Measurements from ENCODE around the gene FBXO45.

FBXO45 gene

GRCh38 chr3:196632046-196632751 lies 63.7 kb downstream of the FBXO45 start:
- TF ChIP-seq CEBPB (IDR thresholded peaks at IDR 0.05) (no peak), CREB1 (IDR thresholded peaks at IDR 0.05; ENCODE audit: low read depth) (0 out of 2 replicates have a peak, but pooled peaks have one; percentile 19), FOXM1 (IDR thresholded peaks at IDR 0.05; ENCODE audit: borderline replicate concordance, low read depth) (peak; percentile 64; the same call in 1 of the 2 replicates), TAF1 (IDR thresholded peaks at IDR 0.05; ENCODE audit: low read depth) (peak; percentile 92), TCF12 (IDR thresholded peaks at IDR 0.05; ENCODE audit: low read depth) (peak; percentile 44; the same call in 1 of the 2 replicates), TEAD4 (IDR thresholded peaks at IDR 0.05) (peak; percentile 63), REST (IDR thresholded peaks at IDR 0.05; ENCODE audit: low read depth) (no peak), MAX (IDR thresholded peaks at IDR 0.05) (peak; percentile 87), YY1 (IDR thresholded peaks at IDR 0.05; ENCODE audit: low read depth) (peak; percentile 82), ZBTB7A (IDR thresholded peaks at IDR 0.05; ENCODE audit: low read depth) (peak; percentile 64; the same call in 1 of the 2 replicates)

DNA sequence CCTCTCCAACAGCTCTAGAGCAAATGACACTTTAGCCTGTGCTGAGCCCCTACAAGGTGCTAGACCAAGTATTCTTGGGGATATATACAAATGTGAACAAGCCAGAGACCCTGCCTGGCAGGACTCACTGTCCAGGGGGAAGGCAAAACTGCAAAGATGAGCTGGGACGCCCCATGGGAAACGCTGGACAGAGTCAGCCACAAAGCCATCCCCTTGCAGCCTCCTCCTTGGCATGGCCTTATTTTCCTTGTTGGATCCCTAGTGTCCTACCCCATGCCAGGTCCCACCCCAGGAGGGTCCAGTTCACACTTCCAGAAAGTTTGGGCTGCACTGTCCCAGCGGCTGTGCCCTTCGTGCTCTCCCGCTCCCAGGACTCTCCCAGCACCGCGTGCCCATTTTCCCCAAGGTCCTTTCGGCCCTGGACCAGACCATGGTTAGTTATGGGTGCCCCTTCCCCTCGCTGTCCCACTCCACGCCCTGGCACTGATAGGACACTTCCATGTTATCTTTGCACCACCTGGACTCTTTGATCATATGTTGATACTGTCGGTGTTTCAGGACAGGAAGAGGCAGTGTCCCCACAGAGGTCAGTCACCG lies 65.2 kb downstream of the FBXO45 start:
- TF ChIP-seq NFIC (IDR thresholded peaks at IDR 0.05), result no peak
- no peak for TF ChIP-seq EGR1 (IDR thresholded peaks at IDR 0.05)
- TF ChIP-seq MAX (IDR thresholded peaks at IDR 0.05), result no peak
- TF ChIP-seq EP300 (IDR thresholded peaks at IDR 0.05; ENCODE audit: borderline replicate concordance), result no peak
- TF ChIP-seq REST (IDR thresholded peaks at IDR 0.05; ENCODE audit: low read depth), result peak; percentile 49

DNA sequence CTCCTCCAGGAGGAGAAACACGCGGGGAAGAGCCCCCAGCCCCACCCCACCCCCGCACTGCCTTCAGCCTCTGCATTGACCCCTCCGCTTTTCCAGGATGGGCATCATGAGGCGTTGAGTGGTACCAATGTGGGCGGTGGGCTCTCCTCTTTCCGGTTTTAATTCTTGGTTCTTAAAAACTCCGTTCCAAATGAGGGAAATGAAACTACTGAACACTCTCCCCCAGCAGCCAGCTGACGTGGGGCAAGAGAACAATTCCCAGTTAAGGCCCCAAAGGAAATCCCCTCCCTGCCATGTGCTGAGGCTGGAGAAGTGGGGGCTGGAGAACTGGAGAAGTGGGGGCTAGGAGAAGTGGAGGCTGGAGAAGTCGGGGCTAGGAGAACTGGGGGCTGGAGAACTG lies 65.8 kb downstream of the FBXO45 start:
- TF ChIP-seq FOXM1 (IDR thresholded peaks at IDR 0.05; ENCODE audit: borderline replicate concordance, low read depth), result no peak
- no peak for TF ChIP-seq ZBTB7A (IDR thresholded peaks at IDR 0.05; ENCODE audit: low read depth)
- no peak for TF ChIP-seq TCF12 (IDR thresholded peaks at IDR 0.05; ENCODE audit: low read depth)
- TF ChIP-seq MAX (IDR thresholded peaks at IDR 0.05), result no peak
- TF ChIP-seq CEBPB (IDR thresholded peaks at IDR 0.05), result no peak
- TF ChIP-seq TEAD4 (IDR thresholded peaks at IDR 0.05), result no peak
- no peak for TF ChIP-seq REST (IDR thresholded peaks at IDR 0.05; ENCODE audit: low read depth)
- no peak for TF ChIP-seq NFIC (IDR thresholded peaks at IDR 0.05)
- no peak for TF ChIP-seq CREB1 (IDR thresholded peaks at IDR 0.05; ENCODE audit: low read depth)
- no peak for TF ChIP-seq EP300 (IDR thresholded peaks at IDR 0.05; ENCODE audit: borderline replicate concordance)
- TF ChIP-seq EGR1 (IDR thresholded peaks at IDR 0.05), result no peak
- TF ChIP-seq RAD21 (IDR thresholded peaks at IDR 0.05; ENCODE audit: low read depth), result no peak
- no peak for TF ChIP-seq YY1 (IDR thresholded peaks at IDR 0.05; ENCODE audit: low read depth)
- no peak for TF ChIP-seq USF1 (IDR thresholded peaks at IDR 0.05)

GRCh38 chr3:196634829-196635228 lies 66.4 kb downstream of the FBXO45 start:
- TF ChIP-seq REST (IDR thresholded peaks at IDR 0.05; ENCODE audit: low read depth) (no peak), TEAD4 (IDR thresholded peaks at IDR 0.05) (no peak), CREB1 (IDR thresholded peaks at IDR 0.05; ENCODE audit: low read depth) (no peak), TAF1 (IDR thresholded peaks at IDR 0.05; ENCODE audit: low read depth) (no peak), USF1 (IDR thresholded peaks at IDR 0.05) (no peak), CEBPB (IDR thresholded peaks at IDR 0.05) (no peak), MAX (IDR thresholded peaks at IDR 0.05) (no peak), ZBTB7A (IDR thresholded peaks at IDR 0.05; ENCODE audit: low read depth) (no peak), RAD21 (IDR thresholded peaks at IDR 0.05; ENCODE audit: low read depth) (no peak), EGR1 (IDR thresholded peaks at IDR 0.05) (no peak), EP300 (IDR thresholded peaks at IDR 0.05; ENCODE audit: borderline replicate concordance) (no peak), FOXM1 (IDR thresholded peaks at IDR 0.05; ENCODE audit: borderline replicate concordance, low read depth) (no peak), YY1 (IDR thresholded peaks at IDR 0.05; ENCODE audit: low read depth) (no peak), NFIC (IDR thresholded peaks at IDR 0.05) (no peak), TCF12 (IDR thresholded peaks at IDR 0.05; ENCODE audit: low read depth) (no peak)
